Activated CD4-positive, alpha-beta T cell treated with anti-CD3 and anti-CD28 coated beads for 24 hours (primary cell): ENCODE measurements around the gene CTAGE4.
"Not testable (repeated sequence)": the region's sequence is repeated elsewhere in the genome, so short reads cannot be mapped to it uniquely, and the experiment has no call there.

Source experiments
- DNase-seq, 2 donors: peaks; one replicate each; pipeline ENCODE4 v3.0.0-alpha.2; 2020; ENCODE audit warnings: low read depth in 2 of 2

Gene CTAGE4

DNA sequence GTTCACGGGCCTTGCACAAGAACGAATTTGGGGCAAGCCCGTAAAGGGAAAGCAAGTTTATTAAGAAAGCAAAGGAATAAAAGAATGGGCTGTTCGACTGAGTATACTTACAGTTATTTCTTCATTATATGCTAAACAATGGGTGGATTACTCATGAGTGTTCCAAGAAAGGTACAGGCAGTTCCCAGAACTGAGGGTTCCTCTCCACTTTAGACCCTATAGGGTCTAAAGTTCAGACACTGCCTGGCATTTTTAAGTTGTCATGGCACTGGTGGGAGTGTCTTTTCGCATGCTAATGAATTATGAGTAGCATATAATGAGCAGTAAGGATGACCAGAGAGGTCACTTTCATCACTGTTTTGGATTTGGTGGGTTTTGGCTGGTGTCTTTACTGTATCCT is 22.0 kb downstream of the CTAGE4 start:
- DNase-seq, result not testable (repeated sequence)

- DNase-seq, result not testable (repeated sequence)
Observed at GRCh38 chr7:144217200-144217599, 33.9 kb downstream of the CTAGE4 start.

DNA sequence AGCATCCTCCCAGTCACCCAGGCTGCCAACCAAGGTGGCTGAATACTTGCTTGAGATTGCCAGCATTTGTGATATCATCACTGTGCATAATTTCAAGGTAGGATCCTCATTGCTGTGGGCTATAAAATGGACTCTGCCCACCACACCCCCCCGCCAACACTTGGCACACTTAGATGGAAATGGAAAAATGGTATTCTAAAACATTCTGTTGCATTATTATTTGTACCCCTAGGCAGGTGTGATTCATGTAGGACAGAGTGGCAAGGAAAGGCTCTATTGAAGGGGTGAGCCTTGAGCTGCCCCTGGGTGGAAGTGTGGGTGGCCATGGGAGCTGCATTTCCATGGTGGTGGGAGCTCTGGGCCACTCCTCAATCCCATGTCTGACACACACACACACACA is 35.3 kb downstream of the CTAGE4 start:
- DNase-seq, result not testable (repeated sequence)

DNA sequence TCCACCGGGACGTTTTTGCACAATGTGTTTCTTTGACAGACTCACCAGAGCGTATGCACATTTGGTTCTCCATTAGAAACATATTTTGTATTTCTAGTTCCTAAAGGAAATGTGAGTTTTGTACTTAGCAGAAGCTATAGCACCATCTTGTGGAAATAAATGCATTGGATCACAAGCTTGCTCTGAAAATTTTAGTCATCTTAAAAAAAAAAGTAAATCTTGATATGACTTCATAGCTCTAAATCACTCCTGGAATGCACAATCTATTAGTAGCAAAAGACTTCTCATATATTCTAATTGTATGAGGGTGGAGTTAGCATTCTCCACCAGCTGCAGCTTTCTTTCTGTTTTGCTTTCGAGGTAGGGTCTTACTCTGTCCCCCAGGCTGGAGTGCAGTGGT is 35.9 kb downstream of the CTAGE4 start:
- DNase-seq, result not testable (repeated sequence)

DNA sequence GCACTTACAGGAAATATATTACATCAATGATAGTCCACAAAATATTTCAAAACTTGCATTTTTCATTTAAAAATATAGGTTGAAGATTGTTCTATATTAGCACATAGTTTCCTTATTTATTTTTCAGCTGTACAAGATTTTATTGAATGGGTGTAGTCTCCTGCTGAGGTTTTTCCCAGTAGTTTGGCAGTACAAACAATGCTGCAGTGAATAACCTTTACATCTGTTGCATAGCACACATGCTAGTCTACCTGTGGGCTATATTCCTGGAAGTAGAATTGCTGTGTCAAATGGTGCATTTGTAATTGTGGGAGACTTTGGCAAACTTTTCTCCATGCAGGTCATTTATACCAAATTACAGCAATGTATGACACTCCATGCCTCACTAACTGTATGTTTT is 37.3 kb downstream of the CTAGE4 start:
- DNase-seq, result not testable (repeated sequence)

GRCh38 chr7:144223675-144224074 is 40.4 kb downstream of the CTAGE4 start:
- DNase-seq, result not testable (repeated sequence)

GRCh38 chr7:144226866-144227265 is 43.6 kb downstream of the CTAGE4 start:
- DNase-seq, result not testable (repeated sequence)

DNA sequence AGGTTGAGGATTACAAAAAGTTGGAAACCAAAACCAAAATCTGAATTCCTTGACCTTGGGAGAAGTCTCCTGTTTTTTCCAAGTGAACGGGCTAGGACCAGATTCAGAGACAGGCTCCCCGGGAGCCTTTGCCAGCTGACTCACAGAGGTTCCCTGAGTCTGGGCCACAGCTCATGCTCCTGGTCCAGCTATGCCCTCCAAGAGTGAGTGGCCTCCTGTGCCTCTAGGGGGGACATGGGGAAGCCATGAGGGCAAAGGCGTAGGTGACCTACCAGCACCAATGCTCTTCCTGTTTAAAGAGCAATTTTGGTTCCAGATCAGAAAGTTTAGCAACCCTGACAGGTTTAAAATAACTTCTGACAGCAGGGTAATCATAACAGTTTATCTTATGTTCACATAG is 45.5 kb downstream of the CTAGE4 start:
- DNase-seq, result not testable (repeated sequence)

- not testable (repeated sequence) for DNase-seq
Observed at GRCh38 chr7:144231027-144231426, 47.8 kb downstream of the CTAGE4 start.

DNA sequence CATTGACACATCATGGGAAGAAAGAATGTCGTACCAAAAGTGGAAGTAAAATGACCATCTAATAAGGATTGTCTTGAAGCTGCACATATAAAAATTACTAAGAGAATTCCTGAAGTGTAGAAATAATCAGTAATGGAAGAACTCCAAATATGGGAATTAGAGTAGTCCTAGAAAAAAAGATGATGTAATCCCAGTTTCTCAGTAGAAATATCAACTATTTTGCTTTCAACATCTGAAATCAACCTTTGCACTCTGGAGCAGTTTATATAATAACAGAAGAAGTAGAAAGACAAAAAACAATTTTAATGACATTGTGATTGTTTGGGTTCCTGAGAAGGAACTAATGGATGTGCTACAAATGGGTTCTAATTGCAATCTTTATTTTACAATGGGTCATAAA is 49.8 kb downstream of the CTAGE4 start:
- DNase-seq, result not testable (repeated sequence)
